DND-41 (cell line): ENCODE measurements around the gene PEDS1.

Experiments used
- ATAC-seq: fragments of 200-7000 bp; cut with Tn5 transposase; 3 replicates; pipeline ENCODE4 v1.9.1; 2021; ENCODE audit warnings: low read depth; ENCODE audit not compliant: insufficient read depth
- DNase-seq: peaks from one replicate; pipeline ENCODE4 v3.0.0-alpha.2; 2020
- H2AFZ ChIP-seq: 2 replicates; pipeline ENCODE4 v1.6.0; 2012; ENCODE audit warnings: low read depth, low read length
- H3K27ac ChIP-seq: 2 replicates; pipeline ENCODE4 v1.5.1; 2012; ENCODE audit warnings: low read length, inconsistent platforms
- H3K27me3 ChIP-seq: fragments of 200-600 bp; sonication (generic); 2 replicates; pipeline ENCODE4 v1.6.0; 2012; ENCODE audit warnings: low read length, mild to moderate bottlenecking, inconsistent platforms; ENCODE audit not compliant: insufficient read depth, poor library complexity
- H3K36me3 ChIP-seq: 2 replicates; pipeline ENCODE4 v1.5.1; 2012; ENCODE audit warnings: low read length, inconsistent platforms; ENCODE audit not compliant: insufficient read depth
- H3K4me1 ChIP-seq: 2 replicates; pipeline ENCODE4 v1.5.1; 2012; ENCODE audit warnings: mild to moderate bottlenecking, low read length; ENCODE audit not compliant: insufficient read depth
- H3K4me2 ChIP-seq: 2 replicates; pipeline ENCODE4 v1.6.0; 2012; ENCODE audit warnings: mild to moderate bottlenecking, moderate library complexity, low read length, inconsistent platforms; ENCODE audit not compliant: insufficient read depth
- H3K4me3 ChIP-seq, 2 experiments: fragments of 200-600 bp in 1 of 2; shearing (Covaris generic) in 1 of 2; 2 replicates each; pipeline ENCODE4 v1.5.1; 2012 to 2016; ENCODE audit warnings: inconsistent platforms in 2 of 2, low read length in 2 of 2, mild to moderate bottlenecking in 2 of 2, low read depth in 1 of 2, moderate library complexity in 1 of 2
- H3K79me2 ChIP-seq: 2 replicates; pipeline ENCODE4 v1.6.0; 2012; ENCODE audit warnings: low read length, inconsistent platforms; ENCODE audit not compliant: insufficient read depth
- H3K9ac ChIP-seq: 2 replicates; pipeline ENCODE4 v1.6.0; 2012; ENCODE audit warnings: low read depth, mild to moderate bottlenecking, inconsistent platforms, low read length, moderate library complexity
- H3K9me3 ChIP-seq: 2 replicates; pipeline ENCODE4 v1.5.1; 2012; ENCODE audit warnings: low read length, moderate library complexity, mild to moderate bottlenecking, inconsistent platforms; ENCODE audit not compliant: insufficient read depth, severe bottlenecking
- H4K20me1 ChIP-seq: 2 replicates; pipeline ENCODE4 v1.6.0; 2012; ENCODE audit warnings: low read length; ENCODE audit not compliant: insufficient read depth
- EZH2 ChIP-seq: IDR thresholded peaks from 3 replicates; pipeline ENCODE4 v1.6.1; 2012; ENCODE audit warnings: borderline replicate concordance, low read depth, mild to moderate bottlenecking, moderate library complexity, low read length, inconsistent platforms; ENCODE audit not compliant: severe bottlenecking
- TF ChIP-seq, protein P1 (sequence below): IDR thresholded peaks from 2 replicates; pipeline ENCODE4 v1.5.1; 2012; ENCODE audit warnings: borderline replicate concordance, low read length, moderate library complexity, mild to moderate bottlenecking; ENCODE audit not compliant: poor library complexity, severe bottlenecking; ENCODE audit errors: extremely low read depth

PEDS1 gene

DNA sequence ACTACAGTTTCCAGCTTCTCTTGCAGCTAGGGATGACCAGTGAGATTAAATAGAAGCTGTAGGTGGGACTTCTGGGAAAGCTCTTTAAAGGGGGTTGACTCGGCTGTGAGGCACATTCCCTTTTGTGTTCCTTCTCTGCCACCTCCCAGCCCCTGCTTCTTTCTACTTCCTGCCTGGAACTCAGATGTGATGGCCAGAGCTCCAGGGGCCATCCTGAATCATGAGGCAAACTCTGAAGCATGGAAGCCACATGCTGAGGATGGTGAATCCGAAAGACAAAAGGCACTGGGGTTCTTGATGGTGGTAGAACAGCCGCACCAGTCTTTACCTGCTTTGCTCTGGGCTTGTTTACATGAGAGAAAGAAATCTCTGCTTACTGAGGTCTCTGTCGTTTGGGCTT is 46.2 kb upstream of the PEDS1 start:
- Histone ChIP-seq H3K4me3 (no peak overlapping the region), H4K20me1 (peaks cover 21% of the 10 kb centered on the region; the same call in 1 of the 2 replicates), H3K27ac (no peak overlapping the region), H3K9me3 (no peaks in the 10 kb centered on the region), H3K27me3 (no peaks in the 10 kb centered on the region), H3K4me1 (no peaks in the 10 kb centered on the region; the same call in 1 of the 2 replicates), H3K4me2 (no peak overlapping the region), H3K9ac (no peak overlapping the region), H2AFZ (no peak overlapping the region), H3K79me2 (peaks cover 3% of the 10 kb centered on the region; the same call in 1 of the 2 replicates), H3K36me3 (0 out of 2 replicates have a peak, but pooled peaks cover 2% of the 10 kb centered on the region)
- DNase-seq (no peak), ATAC-seq (no peak)
- no peak for TF ChIP-seq EZH2
- TF ChIP-seq, protein P1, sequence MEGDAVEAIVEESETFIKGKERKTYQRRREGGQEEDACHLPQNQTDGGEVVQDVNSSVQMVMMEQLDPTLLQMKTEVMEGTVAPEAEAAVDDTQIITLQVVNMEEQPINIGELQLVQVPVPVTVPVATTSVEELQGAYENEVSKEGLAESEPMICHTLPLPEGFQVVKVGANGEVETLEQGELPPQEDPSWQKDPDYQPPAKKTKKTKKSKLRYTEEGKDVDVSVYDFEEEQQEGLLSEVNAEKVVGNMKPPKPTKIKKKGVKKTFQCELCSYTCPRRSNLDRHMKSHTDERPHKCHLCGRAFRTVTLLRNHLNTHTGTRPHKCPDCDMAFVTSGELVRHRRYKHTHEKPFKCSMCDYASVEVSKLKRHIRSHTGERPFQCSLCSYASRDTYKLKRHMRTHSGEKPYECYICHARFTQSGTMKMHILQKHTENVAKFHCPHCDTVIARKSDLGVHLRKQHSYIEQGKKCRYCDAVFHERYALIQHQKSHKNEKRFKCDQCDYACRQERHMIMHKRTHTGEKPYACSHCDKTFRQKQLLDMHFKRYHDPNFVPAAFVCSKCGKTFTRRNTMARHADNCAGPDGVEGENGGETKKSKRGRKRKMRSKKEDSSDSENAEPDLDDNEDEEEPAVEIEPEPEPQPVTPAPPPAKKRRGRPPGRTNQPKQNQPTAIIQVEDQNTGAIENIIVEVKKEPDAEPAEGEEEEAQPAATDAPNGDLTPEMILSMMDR, result no peak

DNA sequence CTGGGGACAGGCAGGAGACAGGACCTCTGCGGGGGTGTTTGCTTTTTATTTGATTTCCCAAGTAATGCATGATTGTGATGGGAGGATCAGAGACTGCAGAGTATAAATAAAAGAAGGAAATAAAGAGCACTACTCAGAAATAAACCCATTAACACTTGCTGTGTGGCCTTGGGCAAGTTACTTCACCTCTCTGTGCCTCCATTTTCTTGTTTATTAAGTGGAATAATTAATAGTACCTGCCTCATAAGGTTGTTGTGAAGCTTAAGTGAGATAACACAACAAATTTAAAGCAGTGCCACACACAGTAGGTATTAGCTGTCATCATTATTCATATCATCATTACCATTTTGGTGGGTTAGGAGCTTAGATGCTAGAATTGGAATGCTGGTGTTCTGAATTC is 45.2 kb upstream of the PEDS1 start:
- H3K9me3 ChIP-seq, result no peaks in the 10 kb centered on the region
- peaks cover 12% of the 10 kb centered on the region for H3K36me3 ChIP-seq
- peaks cover 31% of the 10 kb centered on the region for H4K20me1 ChIP-seq
- no peak overlapping the region for H2AFZ ChIP-seq
- H3K4me1 ChIP-seq, result peaks cover 6% of the 10 kb centered on the region
- H3K27me3 ChIP-seq, result no peaks in the 10 kb centered on the region
- no peak overlapping the region for H3K4me2 ChIP-seq
- DNase-seq, result no peak
- H3K9ac ChIP-seq, result no peak overlapping the region
- peaks cover 12% of the 10 kb centered on the region for H3K79me2 ChIP-seq
- no peak overlapping the region for H3K4me3 ChIP-seq
- no peak for TF ChIP-seq EZH2
- TF ChIP-seq, protein P1, result no peak
- no peak overlapping the region for H3K27ac ChIP-seq
- no peak for ATAC-seq

DNA sequence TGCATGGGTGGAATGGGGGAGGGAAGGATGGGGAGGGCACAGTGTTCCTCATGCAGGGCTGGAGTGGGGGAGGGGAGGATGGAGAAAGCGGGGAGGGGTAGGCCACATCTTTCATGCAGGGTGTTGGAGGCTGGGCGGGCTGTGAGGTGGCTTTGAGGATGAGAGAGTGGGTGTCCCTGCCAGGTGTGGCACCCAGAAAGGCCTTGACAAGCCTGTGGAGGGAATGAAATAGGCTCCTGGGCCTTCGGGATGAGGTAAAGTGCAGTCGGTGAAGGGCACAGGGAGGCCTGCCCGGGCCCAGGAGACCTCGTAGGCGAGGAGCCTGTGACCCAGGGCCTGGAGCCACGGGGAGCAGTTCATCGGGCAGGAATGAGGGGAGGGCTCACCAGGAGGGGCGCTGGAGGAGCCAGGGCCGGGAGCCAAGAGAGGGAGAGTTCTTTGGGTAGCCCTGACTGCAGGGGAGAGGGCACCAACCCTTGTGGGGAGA is 44.7 kb upstream of the PEDS1 start:
- H3K36me3 ChIP-seq, result peaks cover 17% of the 10 kb centered on the region
- no peak overlapping the region for H3K4me3 ChIP-seq
- no peak overlapping the region for H2AFZ ChIP-seq
- H3K9ac ChIP-seq, result no peak overlapping the region
- no peak overlapping the region for H3K27ac ChIP-seq
- TF ChIP-seq, protein P1, result no peak
- TF ChIP-seq EZH2, result no peak
- H3K9me3 ChIP-seq, result no peaks in the 10 kb centered on the region
- no peak overlapping the region for H3K4me2 ChIP-seq
- peaks cover 36% of the 10 kb centered on the region for H4K20me1 ChIP-seq
- ATAC-seq (0 out of 3 replicates have a peak, but pooled peaks have one; percentile 15), DNase-seq (no peak)
- H3K4me1 ChIP-seq, result peaks cover 11% of the 10 kb centered on the region
- no peaks in the 10 kb centered on the region for H3K27me3 ChIP-seq
- H3K79me2 ChIP-seq, result peaks cover 17% of the 10 kb centered on the region
